Keratinocyte (primary cell): Measurements from ENCODE around the gene MARCHF2. TPM values are rescaled to one million over a fixed set of nuclear protein-coding genes. Genes with fewer than 3 reads are reported as not detected.

Experiments used
- DNase-seq: peaks from one replicate; pipeline ENCODE4 v3.0.0-alpha.2; 2011; ENCODE audit warnings: low read depth, missing footprints, low spot score
- FAIRE-seq: peaks from 2 replicates; lab custom pipeline; 2011; peaks lifted over from hg19 to GRCh38; lab: Jason Lieb, UNC
- H2AFZ ChIP-seq: 2 replicates; pipeline ENCODE4 v1.6.0; 2012; ENCODE audit warnings: low read length, control low read depth, inconsistent platforms; ENCODE audit not compliant: control insufficient read depth
- H3K27ac ChIP-seq: 2 replicates; pipeline ENCODE4 v1.5.1; 2011; ENCODE audit warnings: low read length; ENCODE audit not compliant: control insufficient read depth, insufficient read depth
- H3K27me3 ChIP-seq: 3 replicates; pipeline ENCODE4 v1.6.0; 2011; ENCODE audit warnings: low read length; ENCODE audit not compliant: control insufficient read depth, insufficient read depth; ENCODE audit errors: extremely low read depth
- H3K36me3 ChIP-seq, 2 experiments: 2 replicates in 1 of 2; 3 replicates in 1 of 2; pipeline ENCODE4 v1.5.1; 2011; ENCODE audit warnings: low read length in 2 of 2, mild to moderate bottlenecking in 1 of 2; ENCODE audit not compliant: control insufficient read depth in 2 of 2, insufficient read depth in 2 of 2; ENCODE audit errors: extremely low read depth in 1 of 2
- H3K4me1 ChIP-seq: 3 replicates; pipeline ENCODE4 v1.5.1; 2011; ENCODE audit warnings: low read length; ENCODE audit not compliant: control insufficient read depth, insufficient read depth; ENCODE audit errors: extremely low read depth
- H3K4me2 ChIP-seq: 3 replicates; pipeline ENCODE4 v1.6.0; 2011; ENCODE audit warnings: low read depth, low read length; ENCODE audit not compliant: control insufficient read depth, insufficient read depth; ENCODE audit errors: extremely low read depth
- H3K4me3 ChIP-seq, 3 experiments: fragments of 200-600 bp in 1 of 3; sonication (generic) in 1 of 3; 2 replicates in 2 of 3; 3 replicates in 1 of 3; pipeline ENCODE4 v1.5.1; 2011 to 2016; ENCODE audit warnings: low read length in 3 of 3, mild to moderate bottlenecking in 3 of 3, control low read depth in 2 of 3, inconsistent platforms in 1 of 3, low read depth in 1 of 3, mixed read lengths in 1 of 3, mixed run types in 1 of 3, moderate library complexity in 1 of 3; ENCODE audit not compliant: control insufficient read depth in 2 of 3, insufficient read depth in 2 of 3; ENCODE audit errors: extremely low read depth in 1 of 3
- H3K79me2 ChIP-seq: 2 replicates; pipeline ENCODE4 v1.6.0; 2012; ENCODE audit warnings: low read length; ENCODE audit not compliant: control insufficient read depth, insufficient read depth
- H3K9ac ChIP-seq: 3 replicates; pipeline ENCODE4 v1.6.0; 2011; ENCODE audit warnings: low read length; ENCODE audit not compliant: control insufficient read depth, insufficient read depth; ENCODE audit errors: extremely low read depth
- H3K9me1 ChIP-seq: 3 replicates; pipeline ENCODE4 v1.6.0; 2011; ENCODE audit warnings: low read length; ENCODE audit not compliant: control insufficient read depth, insufficient read depth; ENCODE audit errors: extremely low read depth
- H3K9me3 ChIP-seq: 2 replicates; pipeline ENCODE4 v1.5.1; 2012; ENCODE audit warnings: low read depth, low read length; ENCODE audit not compliant: control insufficient read depth
- H4K20me1 ChIP-seq: 3 replicates; pipeline ENCODE4 v1.6.0; 2011; ENCODE audit warnings: low read length; ENCODE audit not compliant: control insufficient read depth, insufficient read depth; ENCODE audit errors: extremely low read depth
- EZH2 ChIP-seq: IDR thresholded peaks from one replicate; pipeline ENCODE4 v1.6.1; 2012; ENCODE audit warnings: inconsistent platforms, mild to moderate bottlenecking, low read length, moderate library complexity
- dilution Hi-C: fragments of 300-500 bp; cut with MboI; formaldehyde crosslinking; loops from one replicate; pipeline ENCODE4 v1.7.0; 2020; ENCODE audit warnings: low sequenced_read_pairs; ENCODE audit not compliant: extremely low pct_ligation_motif_present
- polyA plus RNA-seq, 5 experiments: library from polyadenylated mRNA; depleted of rRNA in 3 of 5; stranded (reverse) in 3 of 5; stranded (forward) in 1 of 5; unstranded in 1 of 5; fragments of >200 nt; gene quantifications; 1 replicate in 1 of 5; 2 replicates in 3 of 5; 3 replicates in 1 of 5; pipeline versions ENCODE4 v1.2.1 to v1.2.3, GENCODE V29; 2011 to 2012; ENCODE audit warnings: missing spikeins in 2 of 5, low read depth in 1 of 5, low replicate concordance in 1 of 5
- TF ChIP-seq, protein P1 (sequence below), 3 experiments: IDR thresholded peaks in 1 of 3; conservative IDR thresholded peaks in 1 of 3; optimal IDR thresholded peaks in 1 of 3; 2 replicates in 2 of 3; 3 replicates in 1 of 3; pipeline versions ENCODE3 to v1.5.1; 2011; ENCODE audit warnings: low read length in 3 of 3, mild to moderate bottlenecking in 3 of 3, moderate library complexity in 2 of 3, control low read depth in 1 of 3, inconsistent platforms in 1 of 3; ENCODE audit not compliant: insufficient read depth in 2 of 3; ENCODE audit errors: extremely low read depth in 1 of 3

MARCHF2 gene
- polyA plus RNA-seq, 1 donor (not counting 4 experiments of a cell fraction or from before 2014, with no cell fraction given): 13.7 TPM

DNA sequence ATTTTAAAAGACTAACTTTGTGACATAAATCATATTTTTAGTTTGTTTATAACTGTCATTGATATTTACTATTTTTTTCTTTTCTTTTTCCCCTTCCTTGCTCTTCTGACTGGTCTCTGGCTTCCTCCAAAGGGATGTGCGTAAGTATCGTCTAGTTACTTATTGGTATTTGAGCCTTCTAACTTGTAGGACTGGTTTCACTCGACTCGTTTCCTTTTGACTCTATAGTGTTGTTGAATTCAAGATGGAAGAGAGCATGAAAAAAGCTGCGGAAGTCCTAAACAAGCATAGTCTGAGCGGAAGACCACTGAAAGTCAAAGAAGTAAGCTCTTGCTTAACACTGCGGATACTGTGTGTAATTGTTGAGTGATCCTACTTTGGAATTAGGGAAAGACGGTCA is 50.3 kb downstream of the MARCHF2 start:
- Histone ChIP-seq H3K4me3 (no peak overlapping the region), H3K36me3 (peaks cover 21 to 51% of the 10 kb centered on the region in 2 experiments), H2AFZ (no peak overlapping the region), H3K79me2 (peaks cover 74% of the 10 kb centered on the region), H3K9ac (no peak overlapping the region), H3K4me2 (no peak overlapping the region), H3K9me1 (no peaks in the 10 kb centered on the region), H3K27ac (no peak overlapping the region), H3K4me1 (peaks cover 3% of the 10 kb centered on the region), H4K20me1 (peaks cover 22% of the 10 kb centered on the region), H3K9me3 (no peaks in the 10 kb centered on the region), H3K27me3 (no peaks in the 10 kb centered on the region)
- no peak for DNase-seq
- no peak for FAIRE-seq
- dilution Hi-C loops: no loop called here
- TF ChIP-seq EZH2: no peak
- TF ChIP-seq, protein P1, sequence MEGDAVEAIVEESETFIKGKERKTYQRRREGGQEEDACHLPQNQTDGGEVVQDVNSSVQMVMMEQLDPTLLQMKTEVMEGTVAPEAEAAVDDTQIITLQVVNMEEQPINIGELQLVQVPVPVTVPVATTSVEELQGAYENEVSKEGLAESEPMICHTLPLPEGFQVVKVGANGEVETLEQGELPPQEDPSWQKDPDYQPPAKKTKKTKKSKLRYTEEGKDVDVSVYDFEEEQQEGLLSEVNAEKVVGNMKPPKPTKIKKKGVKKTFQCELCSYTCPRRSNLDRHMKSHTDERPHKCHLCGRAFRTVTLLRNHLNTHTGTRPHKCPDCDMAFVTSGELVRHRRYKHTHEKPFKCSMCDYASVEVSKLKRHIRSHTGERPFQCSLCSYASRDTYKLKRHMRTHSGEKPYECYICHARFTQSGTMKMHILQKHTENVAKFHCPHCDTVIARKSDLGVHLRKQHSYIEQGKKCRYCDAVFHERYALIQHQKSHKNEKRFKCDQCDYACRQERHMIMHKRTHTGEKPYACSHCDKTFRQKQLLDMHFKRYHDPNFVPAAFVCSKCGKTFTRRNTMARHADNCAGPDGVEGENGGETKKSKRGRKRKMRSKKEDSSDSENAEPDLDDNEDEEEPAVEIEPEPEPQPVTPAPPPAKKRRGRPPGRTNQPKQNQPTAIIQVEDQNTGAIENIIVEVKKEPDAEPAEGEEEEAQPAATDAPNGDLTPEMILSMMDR (optimal IDR thresholded peaks at IDR 0.05 in 1 of 3, IDR thresholded peaks at IDR 0.05 in 1 of 3, conservative IDR thresholded peaks at IDR 0.05 in 1 of 3; ENCODE audit: extremely low read depth in 1 of 3, insufficient read depth in 2 of 3, low read length in 3 of 3): no peak

DNA sequence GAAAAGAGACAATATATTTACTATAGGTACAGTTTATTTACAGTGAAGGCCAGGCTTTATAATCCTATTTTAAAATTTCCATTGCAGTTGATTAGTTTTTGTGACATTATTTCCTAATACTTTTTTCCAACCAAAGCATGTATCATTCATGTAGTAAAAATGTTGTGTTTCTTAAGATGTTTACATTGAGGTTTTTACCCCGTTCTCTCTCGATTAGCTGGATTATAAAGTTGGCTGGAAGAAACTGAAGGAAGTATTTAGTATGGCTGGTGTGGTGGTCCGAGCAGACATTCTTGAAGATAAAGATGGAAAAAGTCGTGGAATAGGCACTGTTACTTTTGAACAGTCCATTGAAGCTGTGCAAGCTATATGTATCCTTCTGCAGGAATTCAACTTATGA is 52.9 kb downstream of the MARCHF2 start:
- Histone ChIP-seq H3K4me1 (no peaks in the 10 kb centered on the region), H3K9ac (no peak overlapping the region), H2AFZ (no peak overlapping the region), H3K9me3 (no peaks in the 10 kb centered on the region), H4K20me1 (peaks cover 14% of the 10 kb centered on the region), H3K9me1 (no peaks in the 10 kb centered on the region), H3K27me3 (no peaks in the 10 kb centered on the region), H3K4me3 (no peak overlapping the region), H3K4me2 (no peak overlapping the region), H3K79me2 (peaks cover 56% of the 10 kb centered on the region), H3K36me3 (peaks cover 39 to 61% of the 10 kb centered on the region in 2 experiments), H3K27ac (no peak overlapping the region)
- FAIRE-seq (no peak), DNase-seq (no peak)
- TF ChIP-seq, protein P1 (optimal IDR thresholded peaks at IDR 0.05 in 1 of 3, IDR thresholded peaks at IDR 0.05 in 1 of 3, conservative IDR thresholded peaks at IDR 0.05 in 1 of 3; ENCODE audit: extremely low read depth in 1 of 3, insufficient read depth in 2 of 3, low read length in 3 of 3): no peak
- TF ChIP-seq EZH2: no peak
- dilution Hi-C loops: no loop called here
